RWPE2 (cell line): ENCODE data around the gene C12orf76.

Experiments
- ATAC-seq: fragments of 200-7000 bp; cut with Tn5 transposase; 3 replicates; pipeline ENCODE4 v1.9.1; 2021; ENCODE audit warnings: low read depth
- DNase-seq: peaks from one replicate; pipeline ENCODE4 v3.0.0-alpha.2; 2020; ENCODE audit warnings: low spot score
- H3K27ac ChIP-seq: fragments of 450-650 bp; 2 replicates; pipeline ENCODE4 v1.5.1; 2017; ENCODE audit warnings: mild to moderate bottlenecking; ENCODE audit not compliant: poor library complexity, severe bottlenecking
- H3K27me3 ChIP-seq: fragments of 250-450 bp; sonication (Bioruptor Pico); 2 replicates; pipeline ENCODE4 v1.5.1; 2021; ENCODE audit warnings: mild to moderate bottlenecking, moderate library complexity; ENCODE audit not compliant: insufficient read depth, poor library complexity, severe bottlenecking
- H3K36me3 ChIP-seq: fragments of 250-450 bp; sonication (Bioruptor Pico); 2 replicates; pipeline ENCODE4 v1.5.1; 2020; ENCODE audit warnings: low read depth, mild to moderate bottlenecking, moderate library complexity
- H3K4me1 ChIP-seq: fragments of 250-450 bp; sonication (Bioruptor Pico); 2 replicates; pipeline ENCODE4 v1.5.1; 2021; ENCODE audit warnings: mild to moderate bottlenecking, moderate library complexity; ENCODE audit not compliant: insufficient read depth, poor library complexity, severe bottlenecking
- H3K4me3 ChIP-seq: fragments of 250-450 bp; sonication (Bioruptor Pico); 2 replicates; pipeline ENCODE4 v1.5.1; 2021; ENCODE audit warnings: mild to moderate bottlenecking, moderate library complexity; ENCODE audit not compliant: severe bottlenecking
- H3K9me3 ChIP-seq: fragments of 250-450 bp; sonication (Bioruptor Pico); 2 replicates; pipeline ENCODE4 v1.5.1; 2021; ENCODE audit warnings: mild to moderate bottlenecking, moderate library complexity; ENCODE audit not compliant: severe bottlenecking
- TF ChIP-seq, protein P1 (sequence below): fragments of 450-650 bp; IDR thresholded peaks from one replicate; pipeline ENCODE4 v1.5.1; 2017; ENCODE audit warnings: mild to moderate bottlenecking, moderate library complexity; ENCODE audit not compliant: poor library complexity, severe bottlenecking

Gene C12orf76

DNA sequence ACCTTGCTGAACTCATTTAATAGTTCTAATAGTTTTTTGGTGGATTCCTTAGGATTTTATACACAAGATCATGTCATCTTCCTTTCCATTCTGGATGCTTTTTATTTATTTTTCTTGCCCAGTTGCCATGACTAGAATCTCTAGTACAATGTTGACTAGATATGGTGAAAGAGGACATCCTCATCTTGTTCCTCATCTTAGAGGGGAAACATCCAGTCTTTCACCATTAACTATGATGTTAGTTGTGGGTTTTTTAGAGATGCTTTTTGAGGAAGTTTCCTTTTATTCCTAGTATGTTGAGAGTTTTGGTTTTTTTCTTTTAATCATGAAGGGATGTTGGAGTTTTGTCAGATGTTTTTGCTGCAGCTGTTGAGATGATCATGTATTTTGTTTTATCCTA is 40.4 kb downstream of the C12orf76 start:
- Histone ChIP-seq H3K9me3 (no peaks in the 10 kb centered on the region), H3K36me3 (peaks cover 20% of the 10 kb centered on the region), H3K4me1 (peaks cover 10% of the 10 kb centered on the region), H3K27me3 (no peaks in the 10 kb centered on the region), H3K4me3 (no peak overlapping the region), H3K27ac (no peak overlapping the region)
- ATAC-seq = no peak
- no peak for DNase-seq
- TF ChIP-seq, protein P1, sequence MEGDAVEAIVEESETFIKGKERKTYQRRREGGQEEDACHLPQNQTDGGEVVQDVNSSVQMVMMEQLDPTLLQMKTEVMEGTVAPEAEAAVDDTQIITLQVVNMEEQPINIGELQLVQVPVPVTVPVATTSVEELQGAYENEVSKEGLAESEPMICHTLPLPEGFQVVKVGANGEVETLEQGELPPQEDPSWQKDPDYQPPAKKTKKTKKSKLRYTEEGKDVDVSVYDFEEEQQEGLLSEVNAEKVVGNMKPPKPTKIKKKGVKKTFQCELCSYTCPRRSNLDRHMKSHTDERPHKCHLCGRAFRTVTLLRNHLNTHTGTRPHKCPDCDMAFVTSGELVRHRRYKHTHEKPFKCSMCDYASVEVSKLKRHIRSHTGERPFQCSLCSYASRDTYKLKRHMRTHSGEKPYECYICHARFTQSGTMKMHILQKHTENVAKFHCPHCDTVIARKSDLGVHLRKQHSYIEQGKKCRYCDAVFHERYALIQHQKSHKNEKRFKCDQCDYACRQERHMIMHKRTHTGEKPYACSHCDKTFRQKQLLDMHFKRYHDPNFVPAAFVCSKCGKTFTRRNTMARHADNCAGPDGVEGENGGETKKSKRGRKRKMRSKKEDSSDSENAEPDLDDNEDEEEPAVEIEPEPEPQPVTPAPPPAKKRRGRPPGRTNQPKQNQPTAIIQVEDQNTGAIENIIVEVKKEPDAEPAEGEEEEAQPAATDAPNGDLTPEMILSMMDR = no peak

DNA sequence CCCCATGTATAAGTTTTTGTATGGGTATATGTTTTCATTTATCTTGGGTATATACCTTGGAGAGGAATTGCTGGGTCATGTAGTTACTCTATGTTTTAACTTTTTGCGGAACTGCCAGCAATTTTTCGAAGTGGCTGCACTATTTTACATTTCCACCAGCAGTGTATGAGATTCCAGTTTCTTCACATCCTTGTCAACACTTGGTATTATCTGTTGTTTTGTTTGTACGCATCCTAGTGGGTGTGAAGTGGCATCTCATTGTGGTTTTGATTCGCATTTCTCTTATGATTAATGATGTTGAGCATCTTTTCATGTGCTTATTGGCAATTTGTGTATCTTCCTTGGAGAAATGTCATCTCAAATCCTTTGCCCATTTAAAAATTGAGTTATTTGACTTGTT is 42.2 kb downstream of the C12orf76 start:
- ATAC-seq = no peak
- no peak overlapping the region for H3K27ac ChIP-seq
- no peak overlapping the region for H3K4me3 ChIP-seq
- TF ChIP-seq, protein P1 = no peak
- H3K27me3 ChIP-seq = no peaks in the 10 kb centered on the region
- peaks cover 24% of the 10 kb centered on the region for H3K4me1 ChIP-seq
- no peaks in the 10 kb centered on the region for H3K9me3 ChIP-seq
- DNase-seq = no peak
- peaks cover 9% of the 10 kb centered on the region; the same call in 1 of the 2 replicates for H3K36me3 ChIP-seq

DNA sequence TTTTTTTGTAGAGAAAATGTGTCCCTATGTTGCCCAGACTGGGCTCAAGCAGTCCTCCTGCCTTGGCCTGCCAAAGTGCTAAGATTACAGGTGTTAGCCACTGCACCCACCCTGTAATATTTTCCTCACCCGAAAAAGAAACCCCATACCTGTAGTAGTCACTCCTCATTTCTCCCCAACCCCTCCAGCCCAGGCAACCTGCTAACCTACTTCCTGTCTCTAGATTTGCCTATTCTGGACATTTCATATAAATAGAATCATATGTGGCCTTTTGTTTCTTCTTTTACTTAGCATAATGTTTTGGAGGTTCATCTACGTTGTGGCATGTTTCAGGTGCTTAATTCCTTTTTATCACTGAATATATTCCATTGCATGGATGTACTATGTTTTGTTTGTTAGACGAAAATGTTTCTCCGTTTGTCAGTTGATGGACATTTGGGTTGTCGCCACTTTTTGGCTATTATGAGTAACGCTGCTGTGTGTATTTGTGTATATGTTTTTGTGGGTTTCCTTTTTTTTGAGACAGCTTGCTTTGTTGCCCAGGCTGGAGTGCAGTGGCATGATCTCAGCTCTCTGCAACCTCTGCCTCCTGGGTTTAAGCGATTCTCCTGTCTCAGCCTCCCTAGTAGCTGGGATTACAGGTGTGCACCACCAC is 42.9 kb downstream of the C12orf76 start:
- no peak for DNase-seq
- TF ChIP-seq, protein P1 = no peak
- ATAC-seq = no peak

DNA sequence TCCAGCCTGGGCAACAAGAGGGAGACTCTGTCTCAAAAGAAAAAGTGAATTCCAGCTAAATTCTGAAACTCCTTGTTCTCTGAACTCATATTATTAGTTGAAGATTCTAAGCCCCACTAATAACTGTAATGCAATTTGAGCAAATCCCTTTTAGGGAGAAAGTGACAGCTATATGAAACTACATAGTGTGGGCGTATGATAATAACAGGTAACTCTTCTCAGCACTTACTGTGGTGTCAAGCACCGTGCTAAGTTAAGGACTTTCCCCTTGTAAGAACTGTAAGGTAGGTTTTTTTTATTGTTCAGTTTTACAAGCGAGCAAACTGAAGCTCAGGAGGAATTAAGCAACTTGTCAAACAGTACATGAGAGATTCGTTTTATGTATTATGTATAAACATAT is 43.7 kb downstream of the C12orf76 start:
- no peak for ATAC-seq
- Histone ChIP-seq H3K4me3 (no peak overlapping the region), H3K27me3 (no peaks in the 10 kb centered on the region), H3K36me3 (peaks cover 9% of the 10 kb centered on the region; the same call in 1 of the 2 replicates), H3K27ac (peak overlapping the region; percentile 91), H3K4me1 (peaks cover 30% of the 10 kb centered on the region), H3K9me3 (no peaks in the 10 kb centered on the region)
- no peak for DNase-seq
- TF ChIP-seq, protein P1 = no peak

More for the DNA sequence above, 42.9 kb downstream of the C12orf76 start:
- peaks cover 9% of the 10 kb centered on the region; the same call in 1 of the 2 replicates for H3K36me3 ChIP-seq
- no peaks in the 10 kb centered on the region for H3K27me3 ChIP-seq
- no peak overlapping the region for H3K27ac ChIP-seq
- H3K9me3 ChIP-seq = no peaks in the 10 kb centered on the region
- peaks cover 28% of the 10 kb centered on the region for H3K4me1 ChIP-seq
- no peak overlapping the region for H3K4me3 ChIP-seq
